Stimulated activated naive CD8-positive, alpha-beta T cell treated with anti-CD3 and anti-CD28 coated beads, Interleukin-15, amount 100 ng/mL, for 72 hours (primary cell): ENCODE results near the gene SUMO3.
A peak's percentile ranks its signal among the peaks of the same experiment; 100 is the strongest.

Source experiments
- ATAC-seq: fragments of 150-1000 bp; cut with Tn5 transposase; 2 replicates; pipeline ENCODE4 v1.10.0; 2021; ENCODE audit warnings: mild to moderate bottlenecking, moderate library complexity
- DNase-seq, 2 donors: peaks; one replicate each; pipeline ENCODE4 v3.0.0; 2021 to 2022
- H3K27ac Mint-ChIP-seq, 2 donors: one replicate each; pipeline ENCODE4 v1.8.0; 2022; ENCODE audit warnings: mild to moderate bottlenecking in 2 of 2, mixed read lengths in 2 of 2, moderate library complexity in 2 of 2
- H3K27me3 Mint-ChIP-seq: one replicate; pipeline ENCODE4 v1.8.0; 2022; ENCODE audit warnings: mixed read lengths
- H3K4me1 Mint-ChIP-seq: one replicate; pipeline ENCODE4 v1.8.0; 2022; ENCODE audit warnings: mild to moderate bottlenecking, mixed read lengths
- H3K4me3 Mint-ChIP-seq, 2 donors: one replicate each; pipeline ENCODE4 v1.8.0; 2022; ENCODE audit warnings: mild to moderate bottlenecking in 2 of 2, mixed read lengths in 2 of 2, moderate library complexity in 1 of 2
- H3K9me3 Mint-ChIP-seq, 2 donors: one replicate each; pipeline ENCODE4 v1.8.0; 2022; ENCODE audit warnings: mixed read lengths in 2 of 2

Gene SUMO3

DNA sequence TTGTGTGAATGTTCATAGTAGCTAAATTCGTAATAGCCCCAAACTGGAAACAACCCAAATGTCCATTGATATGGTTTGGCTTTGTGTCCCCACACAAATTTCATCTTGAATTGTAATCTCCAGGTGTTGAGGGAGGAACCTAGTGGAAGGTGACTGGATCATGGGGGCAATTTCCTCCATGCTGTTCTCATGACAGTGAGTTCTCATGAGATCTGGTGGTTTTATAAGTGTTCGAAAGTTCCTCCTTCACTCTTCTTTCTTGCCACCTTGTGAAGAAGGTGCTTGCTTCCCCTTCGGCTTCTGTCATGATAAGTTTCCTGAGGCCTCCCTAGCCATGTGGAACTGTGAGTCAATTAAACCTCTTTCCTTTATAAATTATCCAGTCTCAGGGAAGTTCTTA lies 27.5 kb downstream of the SUMO3 start:
- Mint-ChIP-seq H3K4me3 (no peak overlapping the region), H3K27ac (peak overlapping the region in 1 of 2 donors; percentile 43), H3K9me3 (no peaks in the 10 kb centered on the region), H3K27me3 (no peaks in the 10 kb centered on the region), H3K4me1 (peaks cover 53% of the 10 kb centered on the region)
- DNase-seq (no peak), ATAC-seq (no peak)

DNA sequence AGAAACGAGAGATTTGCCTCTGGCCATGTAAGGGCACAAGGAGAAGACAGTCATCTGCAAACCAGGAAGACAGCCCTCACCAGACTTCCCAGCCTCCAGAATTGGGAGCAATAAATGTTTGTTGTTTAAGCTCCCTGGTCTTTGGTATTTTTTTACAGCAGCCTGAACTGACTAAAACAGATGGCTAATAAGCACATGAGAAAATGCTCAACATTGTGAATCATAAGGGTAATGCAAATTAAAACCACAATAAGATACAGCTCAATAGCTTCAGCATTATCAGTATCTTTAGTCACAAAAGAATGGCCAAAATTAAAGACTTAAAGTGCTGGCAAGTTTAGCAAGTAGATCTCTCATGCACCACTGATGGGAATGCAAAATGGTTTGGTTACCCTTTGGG lies 28.0 kb downstream of the SUMO3 start:
- no peak for DNase-seq
- no peak for ATAC-seq
- H3K4me3 Mint-ChIP-seq, result no peak overlapping the region
- H3K9me3 Mint-ChIP-seq, result no peaks in the 10 kb centered on the region
- H3K4me1 Mint-ChIP-seq, result peaks cover 50% of the 10 kb centered on the region
- no peak overlapping the region for H3K27ac Mint-ChIP-seq
- H3K27me3 Mint-ChIP-seq, result no peaks in the 10 kb centered on the region

DNA sequence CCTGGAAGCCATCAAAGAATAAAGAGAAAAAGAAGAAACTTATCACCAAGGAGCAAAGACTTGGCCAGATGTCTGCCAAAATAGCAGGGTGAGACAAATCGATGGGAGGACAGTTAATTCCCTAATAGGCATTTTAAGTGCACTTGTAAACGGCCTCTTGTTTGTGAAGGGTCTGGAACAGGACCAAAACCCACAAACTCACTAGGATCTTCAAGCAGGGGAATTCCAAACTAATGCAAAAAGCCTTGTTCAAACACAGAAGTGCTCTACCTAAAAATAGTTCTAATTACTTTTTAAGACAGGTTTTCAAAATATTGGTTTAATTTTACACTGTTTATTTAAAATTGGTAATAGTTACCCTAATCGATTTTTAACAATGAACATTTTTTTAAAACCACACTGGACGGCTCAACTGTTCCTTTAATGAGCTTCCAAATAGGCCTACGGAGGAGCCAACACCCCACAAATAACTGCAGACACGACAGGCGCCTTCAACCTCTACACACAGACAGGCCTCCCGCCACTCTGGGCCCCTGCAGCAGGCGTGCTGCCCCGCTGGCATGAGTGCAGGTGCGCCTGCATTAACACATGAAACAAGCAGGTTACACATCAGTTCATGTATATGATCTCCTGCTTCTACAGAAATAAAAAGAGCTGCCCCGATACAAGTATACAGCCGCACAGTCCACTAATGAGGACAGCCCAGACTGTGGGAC lies 32.1 kb downstream of the SUMO3 start:
- H3K9me3 Mint-ChIP-seq, result no peaks in the 10 kb centered on the region
- H3K4me3 Mint-ChIP-seq, result no peak overlapping the region
- H3K27ac Mint-ChIP-seq, result peak overlapping the region in 1 of 2 donors; percentile 41
- peaks cover 37% of the 10 kb centered on the region for H3K4me1 Mint-ChIP-seq
- ATAC-seq (no peak), DNase-seq (no peak)
- H3K27me3 Mint-ChIP-seq, result no peaks in the 10 kb centered on the region

DNA sequence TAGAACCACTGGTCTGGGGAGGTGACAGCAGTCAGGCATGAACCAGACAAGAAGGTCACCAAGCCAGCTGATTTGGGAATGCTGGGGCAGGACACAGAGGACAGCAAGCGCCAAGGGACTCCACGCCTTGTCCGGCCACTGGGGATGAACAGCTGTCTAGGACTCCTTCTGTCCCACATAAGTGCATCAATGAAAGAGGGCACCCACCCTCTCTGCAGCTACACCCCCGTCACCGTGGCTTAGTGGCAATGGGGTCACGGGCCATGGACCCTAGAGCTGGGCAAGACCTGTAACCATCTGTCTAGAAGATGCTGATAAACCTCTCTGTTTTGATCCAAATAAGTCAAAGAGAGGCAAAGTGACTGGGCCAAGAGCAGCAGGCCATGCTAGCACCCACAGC lies 33.1 kb downstream of the SUMO3 start:
- ATAC-seq, result no peak
- H3K27me3 Mint-ChIP-seq, result no peaks in the 10 kb centered on the region
- peaks cover 39% of the 10 kb centered on the region for H3K4me1 Mint-ChIP-seq
- H3K9me3 Mint-ChIP-seq, result no peaks in the 10 kb centered on the region
- H3K27ac Mint-ChIP-seq, result no peak overlapping the region
- no peak for DNase-seq
- no peak overlapping the region for H3K4me3 Mint-ChIP-seq

DNA sequence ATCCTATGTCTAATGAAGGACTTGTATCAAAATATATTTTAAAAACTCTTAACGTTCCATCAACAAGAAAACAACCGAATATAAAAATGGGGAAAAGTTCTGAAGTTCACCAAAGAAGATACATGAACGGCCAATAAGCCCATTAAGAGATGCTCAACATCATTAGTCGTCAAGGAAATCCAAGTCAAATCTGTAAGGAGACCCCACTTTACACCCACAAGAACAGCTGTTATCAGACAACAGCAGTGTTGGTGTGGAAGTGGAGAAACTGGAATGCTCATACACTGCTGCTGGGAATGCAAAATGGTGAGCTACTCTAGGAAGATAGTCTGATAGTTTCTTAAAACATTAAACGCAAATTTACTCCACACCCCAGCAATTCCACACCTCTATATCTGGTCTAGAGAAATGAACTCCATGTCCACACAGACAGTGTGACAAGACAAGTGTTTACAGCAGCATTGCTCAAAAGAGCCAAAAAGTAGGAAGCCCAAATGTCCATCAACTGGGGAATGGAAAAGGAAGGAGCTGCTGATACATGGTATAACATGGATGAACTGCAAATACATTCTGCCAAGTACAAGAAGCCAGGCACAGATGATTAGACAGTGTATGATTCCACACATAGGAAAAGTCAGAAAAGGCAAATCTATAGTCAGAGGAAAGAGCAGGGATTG lies 34.7 kb downstream of the SUMO3 start:
- Mint-ChIP-seq H3K4me3 (no peak overlapping the region), H3K9me3 (no peaks in the 10 kb centered on the region), H3K4me1 (peaks cover 40% of the 10 kb centered on the region), H3K27ac (no peak overlapping the region), H3K27me3 (no peaks in the 10 kb centered on the region)
- ATAC-seq, result no peak
- no peak for DNase-seq

DNA sequence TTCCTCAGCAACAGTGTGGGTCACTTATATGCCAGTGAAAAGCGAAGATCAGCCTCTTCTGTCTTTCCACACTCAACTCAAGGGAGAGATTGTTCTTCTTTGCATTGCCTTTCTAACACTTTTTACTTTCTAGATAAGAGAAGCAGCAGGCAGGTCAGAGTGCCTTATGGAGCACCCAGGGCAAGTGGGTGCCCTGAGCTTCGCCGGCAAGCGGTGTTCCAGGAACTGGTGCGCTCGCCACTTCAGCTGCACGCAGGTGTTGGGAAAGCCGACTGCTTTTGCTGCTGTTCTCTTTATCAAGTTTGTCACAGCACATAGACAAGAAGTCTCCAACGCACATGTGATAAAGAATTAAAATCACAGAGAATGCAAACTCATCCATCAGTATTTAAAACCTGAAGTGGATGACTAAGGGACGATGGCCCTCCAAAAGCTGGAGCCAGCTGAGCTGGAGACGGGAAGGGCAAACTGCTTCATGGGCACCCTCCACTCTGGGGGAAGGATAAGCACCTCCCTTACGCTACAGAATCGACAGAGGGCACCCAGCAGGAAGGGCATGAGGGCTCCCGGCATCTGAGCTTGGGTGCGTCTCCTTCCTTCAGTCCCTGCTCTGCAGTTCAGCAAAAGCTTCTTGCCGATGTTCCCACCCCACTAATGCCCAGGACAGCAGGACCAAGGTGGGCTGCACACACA lies 36.9 kb downstream of the SUMO3 start:
- no peak for ATAC-seq
- peak overlapping the region in 1 of 2 donors; percentile 26 for H3K27ac Mint-ChIP-seq

DNA sequence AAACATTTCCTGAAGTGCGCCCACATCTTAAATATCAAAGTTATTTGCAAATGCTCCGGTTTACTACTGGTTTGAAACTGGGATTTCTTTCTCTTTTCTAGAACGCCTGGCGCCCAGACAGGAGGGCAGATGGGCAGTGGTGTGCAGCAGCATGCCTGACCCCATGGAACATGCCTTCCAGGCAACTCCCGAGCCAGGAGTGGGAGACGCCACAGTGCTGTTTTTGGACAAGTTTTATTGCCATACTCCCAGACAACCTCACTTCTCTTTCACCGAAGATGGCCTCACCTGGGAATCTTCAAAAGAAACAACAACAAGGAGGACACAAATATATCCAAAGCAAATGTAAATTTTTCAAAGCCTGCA lies 37.7 kb downstream of the SUMO3 start:
- H3K27me3 Mint-ChIP-seq, result no peaks in the 10 kb centered on the region
- no peak overlapping the region for H3K4me3 Mint-ChIP-seq
- DNase-seq, result no peak
- H3K4me1 Mint-ChIP-seq, result peaks cover 32% of the 10 kb centered on the region
- H3K27ac Mint-ChIP-seq, result no peak overlapping the region
- H3K9me3 Mint-ChIP-seq, result no peaks in the 10 kb centered on the region
- ATAC-seq, result no peak

More for the DNA sequence above, 36.9 kb downstream of the SUMO3 start:
- no peaks in the 10 kb centered on the region for H3K27me3 Mint-ChIP-seq
- DNase-seq, result no peak
- peaks cover 34% of the 10 kb centered on the region for H3K4me1 Mint-ChIP-seq
- H3K9me3 Mint-ChIP-seq, result no peaks in the 10 kb centered on the region
- H3K4me3 Mint-ChIP-seq, result no peak overlapping the region

DNA sequence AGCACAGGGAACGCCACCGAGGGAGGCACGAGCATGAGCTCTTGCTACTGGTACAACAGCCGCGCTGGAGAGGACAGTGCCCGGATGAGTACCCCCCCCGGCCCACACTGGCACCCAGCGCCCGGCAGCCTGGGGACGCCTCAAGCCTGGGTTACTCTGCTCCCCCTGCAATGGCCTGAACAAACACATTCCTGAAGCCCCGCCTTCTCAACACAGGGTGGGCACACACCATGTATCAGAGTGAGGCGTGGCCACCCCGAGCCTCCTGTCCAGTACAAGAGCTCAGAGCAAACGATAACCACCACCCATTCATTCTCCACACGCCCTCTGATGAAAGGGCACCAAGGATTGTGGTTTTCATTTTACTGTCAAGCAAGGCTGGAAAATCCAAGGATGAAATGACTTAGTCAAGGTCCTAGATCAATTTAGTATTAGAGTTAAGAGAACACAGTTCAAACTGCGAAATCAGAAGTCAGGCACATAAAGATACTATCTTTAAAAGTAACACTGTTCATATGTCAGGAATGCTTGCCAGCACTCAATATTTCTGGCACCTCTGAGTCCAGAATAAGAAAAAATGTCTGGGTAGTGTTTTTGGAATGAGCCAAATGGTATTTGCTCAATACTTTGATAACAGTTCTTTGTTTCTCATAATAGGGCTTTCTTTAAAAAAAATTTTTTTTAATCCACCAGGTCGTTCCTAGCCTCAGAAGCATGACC lies 38.3 kb downstream of the SUMO3 start:
- Mint-ChIP-seq H3K4me1 (peaks cover 32% of the 10 kb centered on the region), H3K9me3 (no peaks in the 10 kb centered on the region), H3K27me3 (no peaks in the 10 kb centered on the region)

DNA sequence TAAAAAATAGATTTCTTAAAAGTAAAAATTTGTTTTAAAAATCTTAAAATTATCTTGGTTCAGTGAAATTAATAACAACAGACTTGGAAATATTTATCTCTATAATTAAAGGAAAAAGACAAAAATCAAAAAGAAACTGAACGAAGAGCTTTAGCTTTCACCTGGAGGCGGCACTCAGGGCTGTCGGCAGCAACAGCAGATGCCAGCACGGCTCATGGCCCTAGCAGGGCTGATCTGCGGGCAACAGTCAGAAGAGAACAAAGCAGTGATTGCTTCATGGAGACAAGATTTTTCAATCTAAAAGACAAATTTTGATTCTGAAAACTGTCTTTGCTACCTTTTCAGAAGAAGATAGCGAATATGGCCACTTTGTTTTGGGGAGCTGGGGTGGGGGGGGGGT lies 38.9 kb downstream of the SUMO3 start:
- ATAC-seq (no peak), DNase-seq (no peak)
- Mint-ChIP-seq H3K4me1 (peaks cover 32% of the 10 kb centered on the region), H3K4me3 (no peak overlapping the region), H3K27ac (no peak overlapping the region), H3K9me3 (no peaks in the 10 kb centered on the region), H3K27me3 (no peaks in the 10 kb centered on the region)

More for the DNA sequence above, 38.3 kb downstream of the SUMO3 start:
- Mint-ChIP-seq H3K4me3 (no peak overlapping the region), H3K27ac (no peak overlapping the region)
- no peak for DNase-seq
- ATAC-seq, result no peak

DNA sequence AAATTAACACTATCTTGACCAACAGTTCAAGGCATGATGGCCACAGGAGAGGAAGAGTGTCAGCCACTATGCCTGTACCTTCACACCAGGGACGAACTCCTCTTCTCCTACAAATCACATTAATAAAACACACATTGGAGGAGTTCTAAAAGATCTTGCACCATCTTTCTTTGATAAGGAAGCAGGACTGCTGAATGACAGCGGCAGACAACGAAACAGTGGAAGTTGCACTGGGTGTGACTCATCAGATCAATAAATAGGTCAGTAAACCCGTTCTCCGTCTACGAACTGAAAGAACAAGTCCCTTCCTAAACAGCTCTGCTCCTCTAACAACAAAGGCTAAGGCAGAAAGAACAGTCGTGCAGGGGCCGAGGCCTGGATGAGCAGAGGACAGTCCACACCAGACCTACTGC lies 39.4 kb downstream of the SUMO3 start:
- H3K9me3 Mint-ChIP-seq, result no peaks in the 10 kb centered on the region
- no peak for ATAC-seq
- H3K4me3 Mint-ChIP-seq, result no peak overlapping the region
- H3K4me1 Mint-ChIP-seq, result peaks cover 32% of the 10 kb centered on the region
- peak overlapping the region; percentile 10 to 92 for H3K27ac Mint-ChIP-seq
- H3K27me3 Mint-ChIP-seq, result no peaks in the 10 kb centered on the region
- no peak for DNase-seq

DNA sequence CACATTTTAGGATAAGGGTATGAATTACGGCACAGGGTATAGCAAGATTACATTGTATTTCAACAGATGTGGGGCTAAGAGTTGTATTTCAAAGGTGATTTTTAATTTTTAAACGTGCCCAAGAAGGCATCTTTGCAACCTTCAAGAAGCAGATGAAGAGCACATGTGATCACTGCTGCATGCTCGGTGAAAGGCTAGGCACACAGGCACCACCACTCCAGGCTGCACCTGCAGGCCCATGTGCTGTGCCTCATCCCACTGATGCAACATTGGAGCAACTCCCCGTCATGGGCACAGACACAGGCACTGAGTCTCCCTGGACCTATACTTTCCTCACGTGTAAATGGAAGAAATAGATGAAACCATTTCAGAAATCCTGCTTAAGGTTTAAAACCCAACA lies 39.8 kb downstream of the SUMO3 start:
- ATAC-seq (no peak), DNase-seq (no peak)
- Mint-ChIP-seq H3K4me1 (peaks cover 32% of the 10 kb centered on the region), H3K4me3 (no peak overlapping the region), H3K27me3 (no peaks in the 10 kb centered on the region), H3K27ac (peak overlapping the region; percentile 10 to 92), H3K9me3 (no peaks in the 10 kb centered on the region)

DNA sequence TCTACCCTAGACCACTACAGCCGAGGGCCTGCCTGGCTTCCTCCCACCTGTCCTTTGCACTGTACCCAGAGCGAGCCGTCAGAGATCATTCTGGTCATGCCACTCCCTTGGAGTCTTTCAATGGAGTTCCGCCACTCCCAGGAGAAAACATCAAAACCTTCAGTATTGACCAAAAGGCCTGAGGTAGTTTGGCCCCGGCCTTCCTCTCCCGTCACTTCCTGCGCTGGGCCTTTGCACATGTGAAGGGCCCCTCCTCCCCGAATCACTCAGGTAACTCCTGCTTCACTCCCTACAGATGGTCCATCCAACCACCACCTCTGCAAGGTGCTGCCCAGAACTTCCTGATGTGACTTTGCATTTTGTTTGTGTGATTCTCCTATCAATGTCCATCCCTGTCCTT lies 42.9 kb downstream of the SUMO3 start:
- no peaks in the 10 kb centered on the region for H3K27me3 Mint-ChIP-seq

DNA sequence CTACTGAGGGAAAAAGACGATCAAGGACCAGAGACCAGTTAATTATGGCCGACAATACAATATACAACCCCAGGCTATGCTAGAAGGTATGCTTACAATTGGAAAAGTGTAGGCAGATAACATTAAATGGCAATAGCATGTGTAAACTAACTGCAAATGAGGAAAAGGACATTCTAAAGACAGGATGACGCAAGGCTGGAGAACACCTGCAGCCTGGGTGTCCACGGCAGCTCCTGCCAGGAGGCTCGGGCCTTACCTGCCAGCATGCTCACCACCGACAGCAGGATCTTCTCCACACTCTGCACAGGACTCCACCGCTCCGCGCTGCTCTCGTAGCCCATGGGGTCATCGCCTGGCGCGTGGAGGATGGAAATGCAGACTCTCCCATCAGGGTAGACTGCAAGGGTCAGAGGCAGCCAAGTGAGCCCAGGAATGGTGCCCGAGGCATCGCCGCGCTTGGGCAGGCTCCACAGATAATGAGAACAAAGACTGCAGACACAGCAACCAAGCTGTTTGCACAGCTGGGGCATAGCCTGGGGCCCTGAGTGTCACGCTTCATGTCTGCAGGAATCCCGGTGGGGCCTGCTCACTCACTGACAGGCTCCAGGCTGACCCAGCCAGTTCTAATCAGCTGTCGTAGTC lies 44.5 kb downstream of the SUMO3 start:
- Mint-ChIP-seq H3K27me3 (no peaks in the 10 kb centered on the region), H3K4me3 (no peak overlapping the region), H3K27ac (peak overlapping the region in 1 of 2 donors; percentile 74), H3K9me3 (no peaks in the 10 kb centered on the region), H3K4me1 (peaks cover 4% of the 10 kb centered on the region)
- ATAC-seq (no peak), DNase-seq (no peak)

More for the DNA sequence above, 42.9 kb downstream of the SUMO3 start:
- Mint-ChIP-seq H3K4me1 (peaks cover 9% of the 10 kb centered on the region), H3K9me3 (no peaks in the 10 kb centered on the region), H3K27ac (peak overlapping the region in 1 of 2 donors; percentile 54), H3K4me3 (no peak overlapping the region)
- DNase-seq (no peak), ATAC-seq (no peak)

DNA sequence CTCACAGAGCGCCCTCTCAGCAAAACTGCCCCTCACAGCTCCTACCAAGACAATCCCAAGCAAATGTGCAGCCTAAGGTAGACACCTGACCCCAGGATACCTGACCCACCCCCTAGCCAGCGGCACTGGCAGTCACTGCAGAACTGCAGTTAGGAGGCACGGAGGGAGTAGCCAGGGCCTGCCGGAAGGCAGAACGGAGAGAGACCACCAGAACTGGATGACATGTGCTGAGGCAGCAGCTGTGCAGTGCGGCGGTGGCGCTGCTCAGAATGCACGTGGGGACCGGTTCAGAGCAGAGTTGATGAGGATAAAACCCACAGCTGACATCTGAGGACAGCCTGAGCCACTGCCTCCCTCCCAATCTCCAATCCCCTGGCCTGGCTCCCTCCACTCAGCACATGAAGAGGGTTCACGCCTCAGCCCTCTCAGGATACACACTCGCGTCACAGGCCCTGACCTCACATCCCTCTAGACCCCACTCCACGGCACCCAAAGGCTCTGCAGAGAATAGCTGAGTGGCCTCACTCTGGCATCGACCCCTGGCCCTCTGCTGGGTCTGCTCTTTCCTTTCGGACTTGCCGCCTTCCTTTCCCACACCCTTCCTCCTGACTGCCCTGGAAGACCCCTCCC lies 45.9 kb downstream of the SUMO3 start:
- H3K9me3 Mint-ChIP-seq, result no peaks in the 10 kb centered on the region
- H3K4me1 Mint-ChIP-seq, result peaks cover 6% of the 10 kb centered on the region
- H3K27ac Mint-ChIP-seq, result peak overlapping the region; percentile 34 to 91
- no peak overlapping the region for H3K4me3 Mint-ChIP-seq
- no peak for ATAC-seq
- no peak for DNase-seq
- no peaks in the 10 kb centered on the region for H3K27me3 Mint-ChIP-seq
